HepG2 (cell line): ENCODE measurements around the gene ADORA2B. TPM values are rescaled to one million over a fixed set of nuclear protein-coding genes. Genes with fewer than 3 reads are reported as not detected.

Experiments used
- ATAC-seq: fragments of 200-7000 bp; cut with Tn5 transposase; 3 replicates; pipeline ENCODE4 v1.9.1; 2020; ENCODE audit warnings: mild to moderate bottlenecking, moderate library complexity
- BruUV-seq: library from RNA; stranded (reverse); fragments of 400-500 nt; replicated peaks from 2 replicates; lab custom pipeline; 2021; lab: Mats Ljungman, UMichigan
- CTCF ChIA-PET: fragments of 300-600 bp; formaldehyde crosslinking; extraction: SDS; loops from one replicate; lab custom pipeline; 2021; ENCODE audit warnings: low total read pairs, inconsistent platforms, low intra/inter-chr PET ratio; lab: Yijun Ruan, JAX
- POLR2A ChIA-PET: fragments of 350-600 bp; sonication (Branson Sonifier 250); formaldehyde crosslinking; loops from one replicate; lab custom pipeline; 2020; ENCODE audit warnings: antibody characterized with exemption, inconsistent platforms; lab: Yijun Ruan, JAX
- DNase-seq: peaks from one replicate; pipeline ENCODE4 v3.0.0-alpha.2; 2015; ENCODE audit warnings: low spot score
- FAIRE-seq: peaks from 3 replicates; lab custom pipeline; 2011; peaks lifted over from hg19 to GRCh38; lab: Jason Lieb, UNC
- H2AFZ ChIP-seq: one replicate; pipeline ENCODE4 v1.6.1; 2011; ENCODE audit warnings: low read length, inconsistent platforms
- H3K27ac ChIP-seq: fragments of 300-600 bp; 3 replicates; pipeline ENCODE4 v1.8.0; 2011; ENCODE audit warnings: mixed run types, mild to moderate bottlenecking, mixed read lengths, low read length, inconsistent platforms; ENCODE audit not compliant: insufficient read depth; ENCODE audit errors: extremely low read length
- H3K27me3 ChIP-seq, 2 experiments: fragments of 200-600 bp in 1 of 2; 2 replicates in 1 of 2; 3 replicates in 1 of 2; pipeline versions ENCODE4 v1.6.0 to v1.8.0; 2011; ENCODE audit warnings: low read length in 2 of 2, mild to moderate bottlenecking in 2 of 2, moderate library complexity in 2 of 2, inconsistent platforms in 1 of 2; ENCODE audit not compliant: insufficient read depth in 2 of 2, control insufficient read depth in 1 of 2
- H3K36me3 ChIP-seq, 2 experiments: fragments of 200-600 bp in 1 of 2; replicated peaks in 1 of 2; 2 replicates in 1 of 2; 3 replicates in 1 of 2; pipeline versions ENCODE4 v1.5.1 to v1.8.0; 2011; ENCODE audit warnings: low read length in 2 of 2, inconsistent platforms in 1 of 2; ENCODE audit not compliant: insufficient read depth in 2 of 2, control insufficient read depth in 1 of 2
- H3K4me1 ChIP-seq: 2 replicates; pipeline ENCODE4 v1.5.1; 2012; ENCODE audit warnings: low read length, inconsistent platforms; ENCODE audit not compliant: insufficient read depth
- H3K4me2 ChIP-seq: 2 replicates; pipeline ENCODE4 v1.6.0; 2011; ENCODE audit warnings: low read depth, low read length, inconsistent platforms
- H3K4me3 ChIP-seq, 3 experiments: fragments of 200-600 bp in 1 of 3; sonication (generic), shearing (Covaris generic) in 1 of 3; replicated peaks in 1 of 3; 2 replicates each; pipeline ENCODE4 v1.5.1; 2011 to 2016; ENCODE audit warnings: low read length in 3 of 3, inconsistent platforms in 2 of 3, low read depth in 2 of 3, mild to moderate bottlenecking in 2 of 3, control low read depth in 1 of 3, mixed read lengths in 1 of 3; ENCODE audit not compliant: insufficient read depth in 1 of 3
- H3K79me2 ChIP-seq: one replicate; pipeline ENCODE4 v1.6.1; 2011; ENCODE audit warnings: low read length, inconsistent platforms; ENCODE audit not compliant: insufficient read depth
- H3K9ac ChIP-seq: 2 replicates; pipeline ENCODE4 v1.6.0; 2011; ENCODE audit warnings: mild to moderate bottlenecking, low read depth, low read length, inconsistent platforms; ENCODE audit not compliant: insufficient read depth
- H3K9me3 ChIP-seq: 2 replicates; pipeline ENCODE4 v1.5.1; 2012; ENCODE audit warnings: mild to moderate bottlenecking, low read length
- H4K20me1 ChIP-seq: 2 replicates; pipeline ENCODE4 v1.6.0; 2011; ENCODE audit warnings: inconsistent platforms, mild to moderate bottlenecking, low read length, moderate library complexity; ENCODE audit not compliant: insufficient read depth
- CREB1 ChIP-seq, 2 experiments: fragments of 450-650 bp in 1 of 2; IDR thresholded peaks; 2 replicates each; pipeline ENCODE4 v1.6.1; 2016 to 2017; ENCODE audit warnings: control low read depth in 1 of 2, mild to moderate bottlenecking in 1 of 2, missing compliant biosample characterization in 1 of 2, missing genetic modification characterization in 1 of 2
- KAT8 ChIP-seq: IDR thresholded peaks from 2 replicates; pipeline ENCODE4 v1.6.1; 2016; ENCODE audit warnings: missing genetic modification reagents, missing compliant biosample characterization
- RXRB ChIP-seq: IDR thresholded peaks from 2 replicates; pipeline ENCODE4 v1.6.1; 2016; ENCODE audit warnings: borderline replicate concordance, missing genetic modification reagents, missing compliant biosample characterization
- TBL1XR1 ChIP-seq: fragments of 150-350 bp; IDR thresholded peaks from 2 replicates; pipeline ENCODE4 v1.6.1; 2014; ENCODE audit warnings: borderline replicate concordance, low read length; ENCODE audit not compliant: partially characterized antibody
- ZBTB2 ChIP-seq: sonication (generic); formaldehyde crosslinking; IDR thresholded peaks from 2 replicates; pipeline ENCODE4 v1.8.0; 2022; ENCODE audit warnings: low read depth, missing genetic modification reagents
- ZNF256 ChIP-seq: sonication (generic); formaldehyde crosslinking; conservative IDR thresholded peaks from 2 replicates; pipeline ENCODE4 v1.4.0; 2020; ENCODE audit warnings: missing genetic modification reagents
- ZNF609 ChIP-seq: sonication (generic); formaldehyde crosslinking; IDR thresholded peaks from 2 replicates; pipeline ENCODE4 v1.4.0; 2020; ENCODE audit warnings: mild to moderate bottlenecking, missing genetic modification reagents, borderline replicate concordance
- WGBS: methylation state at CpG from one replicate; pipeline ENCODE4 v1.1.6; 2017; ENCODE audit warnings: low lambda C conversion rate; 5-methylcytosine and 5-hydroxymethylcytosine counted together
- in situ Hi-C: cut with HindIII; loops from 2 replicates; pipeline ENCODE4 v1.10.0; 2017; ENCODE audit warnings: low pct_unique_long_range_greater_than_20kb; ENCODE audit not compliant: extremely low pct_ligation_motif_present
- intact Hi-C: fragments of 100-400 bp; cut with micrococcal nuclease; formaldehyde crosslinking; loops from one replicate; pipeline ENCODE4 v1.10.0; 2022; ENCODE audit not compliant: unreplicated experiment
- polyA plus RNA-seq, 8 experiments: library from polyadenylated mRNA; depleted of rRNA in 3 of 8; stranded (reverse) in 7 of 8; unstranded in 1 of 8; fragments of >200 nt; fragmentation: Illumina TruSeq in 4 of 8; extraction: Trizol in 4 of 8; gene quantifications; 2 replicates each; pipeline versions ENCODE4 v1.2.1 to v1.2.3, GENCODE V29; 2011 to 2016; ENCODE audit warnings: low read depth in 4 of 8, missing spikeins in 1 of 8, mixed read lengths in 1 of 8; ENCODE audit not compliant: insufficient read depth in 1 of 8
- total RNA-seq, 5 experiments: library from RNA; depleted of rRNA; stranded (reverse); fragments of >200 nt; fragmentation: Illumina TruSeq; extraction: Trizol; gene quantifications; 2 replicates each; pipeline ENCODE4 v1.2.3, GENCODE V29; 2016; ENCODE audit warnings: low read depth in 1 of 5

ADORA2B gene
- total and polyA plus RNA-seq, 2 of the 13 experiments (the other 11 are each of a cell fraction or from before 2014, with no cell fraction given), result 10.4 to 20.0 TPM

- TF ChIP-seq ZBTB2 (CRISPR knock-in tag) (no peak), KAT8 (CRISPR knock-in tag) (no peak), TBL1XR1 (no peak), CREB1 (IDR thresholded peaks at IDR 0.05) (no peak), CREB1 (CRISPR knock-in tag; IDR thresholded peaks at IDR 0.05) (no peak), ZNF256 (CRISPR knock-in tag) (no peak), RXRB (CRISPR knock-in tag) (no peak), ZNF609 (no peak)
- Histone ChIP-seq H3K36me3 (peaks cover 3 to 19% of the 10 kb centered on the region in 2 experiments), H3K27me3 (no peaks in the 10 kb centered on the region; a peak in 1 of 5 replicates), H3K27ac (no peak overlapping the region), H3K9ac (no peak overlapping the region; the same call in 1 of the 2 replicates), H3K4me3 (peak overlapping the region in 1 of 3 experiments; percentile 90; a peak in 1 of 6 replicates), H3K4me2 (peak overlapping the region; percentile 86), H4K20me1 (no peaks in the 10 kb centered on the region), H3K9me3 (no peaks in the 10 kb centered on the region), H2AFZ (no peak overlapping the region), H3K79me2 (peaks cover 21% of the 10 kb centered on the region), H3K4me1 (peaks cover 26% of the 10 kb centered on the region)
- ChIA-PET POLR2A (interaction anchor here (2.4 kb wide), 1 partner anchor 32 kb away, joined by 15 read pairs; no protein-coding TSS in a partner anchor), CTCF (interaction anchor here (2.5 kb wide), 1 partner anchor 169 kb away, joined by 16 read pairs; no protein-coding TSS in a partner anchor)
- ATAC-seq (no peak), FAIRE-seq (no peak), DNase-seq (no peak)
- intact Hi-C loops, result loop anchor here (2.0 to 5.0 kb wide), 3 partner anchors 53 to 736 kb away; partner anchors contain the start of gene ADORA2B
- in situ Hi-C loops, result loop anchor here (5.0 kb wide), 2 partner anchors 51 to 171 kb away; partner anchors contain the start of gene ADORA2B
- 94% methylated on average over 4 of the region's 4 CpGs for WGBS
- BruUV-seq, result no TSS peak
Observed at GRCh38 chr17:15998031-15998562, 53.2 kb downstream of the ADORA2B start.
